HG03066 (cell line): ENCODE measurements around the gene NGRN.
"Not testable (repeated sequence)": the region's sequence is repeated elsewhere in the genome, so short reads cannot be mapped to it uniquely, and the experiment has no call there.

ENCODE experiments used
- ATAC-seq: cut with Tn5 transposase; IDR thresholded peaks from one replicate; pipeline ENCODE4 v1.9.1; 2021; ENCODE audit warnings: low read depth; ENCODE audit not compliant: unreplicated experiment

The NGRN gene

GRCh38 chr15:90271459-90272166 lies 6.1 kb downstream of the NGRN start:
- ATAC-seq: no peak

- not testable (repeated sequence) for ATAC-seq
Measured at GRCh38 chr15:90278467-90278866, 13.0 kb downstream of the NGRN start.

DNA sequence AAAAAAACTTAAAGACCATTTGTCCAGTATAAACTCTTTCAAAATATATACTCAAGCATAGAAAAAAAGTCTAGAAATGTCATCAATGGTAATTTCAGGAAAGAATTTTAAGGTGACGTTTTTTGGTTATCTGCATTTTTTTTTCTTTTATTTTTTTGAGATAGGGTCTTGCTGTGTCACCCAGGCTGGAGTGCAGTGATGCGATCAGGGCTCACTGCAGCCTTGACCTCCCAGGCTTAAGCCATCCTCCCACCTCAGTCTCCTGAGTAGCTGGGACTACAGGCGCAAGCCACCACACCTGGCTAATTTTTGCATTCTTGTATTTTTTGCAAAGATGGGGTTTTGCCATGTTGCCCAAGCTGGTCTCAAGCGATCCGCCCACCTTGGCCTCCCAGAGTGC lies 15.3 kb downstream of the NGRN start:
- not testable (repeated sequence) for ATAC-seq

DNA sequence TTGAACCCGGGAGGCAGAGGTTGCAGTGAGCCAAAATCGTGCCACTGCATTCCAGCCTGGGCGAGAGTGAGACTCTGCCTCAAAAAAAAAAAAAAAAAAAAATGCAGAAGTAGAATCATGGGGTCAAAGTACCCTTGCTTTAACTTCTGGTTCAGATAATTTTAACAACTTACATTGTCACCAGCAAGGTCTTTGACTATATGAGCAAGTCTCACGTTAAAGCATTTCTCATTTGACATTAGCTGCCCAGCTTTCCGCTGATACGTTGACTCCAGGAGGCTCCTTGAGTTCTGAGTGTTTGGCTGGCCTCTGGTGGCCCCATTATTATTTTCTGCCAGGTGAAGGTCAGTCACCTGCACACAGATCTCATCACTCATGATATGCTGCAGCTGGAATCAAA lies 16.2 kb downstream of the NGRN start:
- ATAC-seq: not testable (repeated sequence)

GRCh38 chr15:90286678-90287077 lies 21.2 kb downstream of the NGRN start:
- ATAC-seq: no peak

DNA sequence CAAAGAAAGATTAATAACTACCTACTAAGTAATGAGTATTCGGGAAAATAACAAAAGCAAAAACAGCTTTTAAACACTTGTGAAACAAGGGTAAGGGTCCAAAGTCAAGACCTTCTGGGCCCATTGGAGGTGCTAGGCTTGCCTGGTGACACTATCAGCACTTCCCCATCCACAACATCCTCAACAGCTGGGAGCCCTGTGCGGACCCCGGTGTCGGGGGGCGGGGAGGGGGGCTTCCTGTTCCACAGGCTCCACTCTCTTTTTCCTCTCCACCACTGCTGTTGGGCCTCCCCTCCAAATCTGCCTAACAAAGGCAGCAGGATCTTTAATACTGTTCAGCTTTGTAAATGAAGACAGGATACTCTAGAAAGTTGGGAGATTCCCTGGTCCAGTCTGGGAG lies 21.6 kb downstream of the NGRN start:
- no peak for ATAC-seq

DNA sequence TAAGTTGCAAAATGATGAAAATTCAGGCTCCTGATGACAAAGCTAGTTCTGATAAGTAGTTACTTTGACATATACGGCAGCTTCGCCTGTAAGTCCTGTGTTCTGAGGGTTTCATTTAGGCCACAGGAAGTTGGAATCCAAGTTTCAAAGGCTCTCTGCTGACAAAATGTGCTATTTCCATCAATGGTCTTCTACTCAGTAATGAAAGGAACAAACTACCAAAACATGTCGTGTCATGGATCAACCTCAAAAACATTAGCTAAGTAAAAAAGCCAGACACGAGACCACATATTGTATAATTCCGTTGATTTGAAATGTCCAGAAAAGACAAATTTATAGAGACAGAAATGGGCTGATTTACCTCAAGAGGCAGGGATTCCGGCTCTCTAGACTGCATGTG lies 22.5 kb downstream of the NGRN start:
- ATAC-seq: no peak

DNA sequence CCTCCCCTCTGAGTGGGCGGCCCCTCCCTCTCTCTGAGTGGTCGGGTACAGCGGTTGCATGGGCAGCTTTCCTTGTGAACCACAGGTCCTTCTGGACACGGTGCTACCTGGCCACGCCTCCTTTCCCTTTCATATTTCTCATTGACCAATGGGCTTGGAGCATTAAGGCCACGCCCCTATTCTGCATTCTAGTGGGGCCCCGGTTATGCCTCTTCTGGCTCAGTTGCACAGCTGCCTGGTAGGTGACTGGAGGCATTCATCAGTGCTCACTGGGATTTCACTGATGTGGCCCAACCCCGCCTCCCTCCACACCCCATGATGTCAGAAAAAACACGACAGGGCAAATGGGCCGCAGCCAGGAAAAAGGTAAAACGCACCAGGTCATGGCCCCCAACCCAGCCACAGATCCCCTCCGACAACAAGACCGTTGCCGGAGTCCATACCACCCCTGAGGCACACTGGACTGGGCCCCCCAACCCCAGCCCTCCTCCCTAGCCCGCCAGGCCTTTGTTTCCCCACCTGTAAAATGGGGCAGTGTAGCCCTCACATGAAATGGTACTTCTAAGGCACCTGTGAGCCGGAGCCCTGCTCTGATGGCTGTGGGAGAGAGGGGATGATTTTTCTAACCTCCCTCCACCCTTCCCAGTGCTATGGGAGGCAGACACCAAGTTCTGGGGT lies 26.3 kb downstream of the NGRN start:
- no peak for ATAC-seq

GRCh38 chr15:90293040-90293810 lies 27.8 kb downstream of the NGRN start:
- not testable (repeated sequence) for ATAC-seq

DNA sequence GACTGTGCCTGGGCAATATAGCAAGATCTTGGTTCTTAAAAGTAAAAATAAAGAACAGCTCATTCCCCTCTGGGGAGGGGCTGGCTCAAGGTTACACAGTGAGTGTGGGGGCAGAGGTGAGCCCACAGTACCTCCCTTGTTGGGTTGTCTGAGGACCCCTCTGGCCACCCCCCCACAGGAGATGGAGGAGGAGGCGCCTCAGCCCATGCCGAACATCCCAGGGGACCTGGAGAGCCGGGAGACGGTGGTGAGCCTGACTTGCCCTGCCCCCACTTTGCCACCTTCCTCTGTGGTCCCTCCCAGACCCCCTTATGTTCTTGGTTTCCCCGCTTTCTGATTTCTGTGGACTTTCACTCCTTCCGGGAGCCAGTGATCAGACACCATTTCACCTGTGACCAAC lies 28.7 kb downstream of the NGRN start:
- ATAC-seq: no peak

DNA sequence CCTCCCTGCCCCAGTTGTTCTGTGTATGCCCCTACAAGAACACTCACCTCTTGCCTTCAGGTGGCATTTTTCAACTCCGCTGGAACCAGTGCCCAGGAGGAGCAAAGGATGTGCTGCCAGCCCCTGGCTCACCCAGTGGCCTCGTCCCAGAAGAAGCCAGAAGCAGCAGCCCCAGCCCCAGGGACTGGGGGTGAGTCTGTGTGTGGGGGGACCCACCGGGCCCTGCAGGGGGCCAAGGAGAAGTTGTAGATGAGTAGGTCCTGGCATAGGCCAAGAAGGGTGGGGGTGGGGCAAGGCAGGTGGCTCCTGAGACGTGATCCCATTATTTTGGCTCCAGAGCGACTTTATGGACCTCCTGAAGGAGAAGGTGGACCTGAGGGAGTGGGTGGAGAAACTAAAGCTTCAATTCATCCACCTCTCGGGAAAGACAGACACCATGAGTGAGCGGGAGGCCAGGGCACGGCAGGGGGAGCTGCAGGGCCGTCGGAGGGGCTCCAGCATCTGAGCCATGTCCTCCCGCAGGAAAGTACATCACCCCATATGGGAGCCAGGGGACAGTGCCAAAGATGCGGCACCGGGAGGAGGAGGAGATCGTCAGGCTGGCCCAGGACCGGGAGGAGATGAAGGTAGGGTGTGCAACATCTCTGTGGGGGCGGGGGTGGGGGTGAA lies 29.3 kb downstream of the NGRN start:
- no peak for ATAC-seq

GRCh38 chr15:90295270-90295648 lies 29.8 kb downstream of the NGRN start:
- no peak for ATAC-seq

GRCh38 chr15:90296316-90296884 lies 30.9 kb downstream of the NGRN start:
- ATAC-seq: not testable (repeated sequence)

- ATAC-seq: no peak
Measured at GRCh38 chr15:90297021-90297420, 31.5 kb downstream of the NGRN start.

DNA sequence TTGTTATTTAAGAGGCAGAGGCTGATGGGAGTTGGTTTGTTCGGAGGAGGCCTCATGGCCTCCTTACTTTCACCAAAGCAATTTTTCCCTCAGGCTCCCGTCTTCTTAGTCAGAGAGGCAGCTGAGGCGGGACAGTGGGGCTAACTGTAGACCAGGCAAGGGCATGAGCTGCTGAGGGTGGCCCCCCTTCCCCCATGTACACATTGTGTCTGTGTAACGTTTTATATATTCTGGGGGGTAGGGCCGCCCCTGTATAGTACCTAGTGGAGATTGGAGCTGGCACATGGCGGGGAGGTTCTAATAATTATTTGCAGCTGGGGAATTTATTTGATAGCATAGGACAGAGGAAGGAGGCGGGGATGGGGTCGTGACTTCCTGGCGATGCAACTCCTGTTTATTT lies 35.1 kb downstream of the NGRN start:
- no peak for ATAC-seq

DNA sequence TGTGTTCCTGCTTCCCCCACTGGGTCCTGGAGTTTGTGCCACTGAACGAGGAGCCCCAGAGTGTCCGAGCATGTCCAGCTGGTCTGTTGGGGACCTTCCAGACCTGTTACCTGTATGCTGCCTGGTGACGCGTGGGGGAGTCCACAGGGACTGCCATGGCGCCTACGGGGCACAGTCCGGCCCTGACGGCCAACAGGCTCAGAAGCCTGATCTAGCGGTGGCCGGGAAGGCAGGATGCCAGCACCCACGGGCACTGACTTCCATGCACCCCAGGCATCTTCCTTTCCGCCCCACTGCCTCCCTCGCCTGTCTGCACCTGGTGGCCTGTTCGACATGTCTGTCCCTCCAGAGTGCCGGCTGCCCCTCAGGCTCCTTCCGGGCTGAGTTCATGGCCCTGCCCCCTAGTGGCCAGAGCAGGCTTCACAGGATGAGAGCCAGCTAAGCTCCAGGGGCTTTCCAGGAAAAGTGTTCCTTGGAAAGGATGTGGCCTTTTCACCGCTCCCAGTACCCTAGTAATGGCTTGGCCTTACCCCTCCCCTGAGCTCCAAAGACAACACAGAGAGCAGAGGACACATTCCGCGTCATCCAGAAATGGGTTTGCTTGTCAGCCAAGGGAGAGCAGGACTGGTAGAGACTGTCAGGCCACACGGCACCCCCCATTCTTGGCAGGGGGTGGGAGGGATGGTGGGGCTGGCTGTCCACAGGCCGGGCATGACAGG lies 35.7 kb downstream of the NGRN start:
- no peak for ATAC-seq

GRCh38 chr15:90301707-90302300 lies 36.3 kb downstream of the NGRN start:
- no peak for ATAC-seq

- not testable (repeated sequence) for ATAC-seq
Measured at GRCh38 chr15:90305355-90305754, 39.9 kb downstream of the NGRN start.

DNA sequence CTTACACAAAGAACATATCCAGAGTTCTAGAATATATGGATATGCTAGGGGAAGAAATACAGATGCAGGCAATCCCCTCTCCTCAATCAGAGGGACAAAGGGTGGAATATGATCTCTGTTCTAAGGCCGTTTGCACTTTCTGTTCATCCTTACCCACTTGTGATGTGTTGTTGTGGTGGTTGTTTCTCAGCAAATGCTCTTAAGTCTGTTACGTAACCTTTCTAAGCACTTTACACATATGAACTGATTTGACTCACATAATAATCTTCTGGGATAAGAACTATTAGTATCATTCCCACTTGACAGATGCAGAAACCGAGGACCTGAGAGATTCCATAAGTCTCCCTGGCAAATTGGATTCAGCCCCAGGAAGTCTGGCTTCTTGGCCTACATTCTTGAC lies 40.5 kb downstream of the NGRN start:
- no peak for ATAC-seq

DNA sequence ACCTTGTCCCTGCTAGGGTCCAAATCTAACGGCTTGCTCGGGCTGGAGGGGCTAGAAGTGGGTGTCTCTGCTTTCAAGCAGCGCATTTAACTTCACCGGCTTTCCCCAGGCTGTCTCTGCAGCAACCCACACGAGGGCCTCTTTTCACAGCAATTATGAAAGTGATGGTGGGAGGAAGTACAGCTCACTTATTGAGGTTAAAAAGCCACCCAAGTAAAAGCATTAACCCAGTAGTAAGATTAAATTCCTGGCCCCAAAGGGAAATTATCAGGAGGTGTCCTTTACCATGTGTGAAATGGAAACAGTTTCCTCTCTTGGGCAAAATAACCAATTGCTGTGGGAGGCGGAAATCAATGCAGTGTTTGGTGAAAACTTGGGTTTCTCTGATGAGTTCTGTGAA lies 41.1 kb downstream of the NGRN start:
- peak; percentile 73 for ATAC-seq
